K562 (cell line): ENCODE data around the gene CALD1. TPM values are rescaled to one million over a fixed set of nuclear protein-coding genes. Genes with fewer than 3 reads are reported as not detected.
A peak's percentile ranks its signal among the peaks of the same experiment; 100 is the strongest.

Experiments used
- ATF2 ChIP-seq: sonication (generic); formaldehyde crosslinking; IDR thresholded peaks from 2 replicates; pipeline ENCODE4 v1.8.1; 2022; ENCODE audit warnings: missing genetic modification reagents
- DACH1 ChIP-seq: fragments of 450-650 bp; IDR thresholded peaks from 2 replicates; pipeline ENCODE4 v1.6.1; 2018; ENCODE audit not compliant: partially characterized antibody
- GABPA ChIP-seq: fragments of 200-800 bp; sonication (Bioruptor generic); conservative IDR thresholded peaks from 2 replicates; pipeline ENCODE4 v1.6.1; 2016; ENCODE audit warnings: low read depth, missing genetic modification characterization, missing compliant biosample characterization
- L3MBTL2 ChIP-seq: fragments of 450-650 bp; IDR thresholded peaks from 2 replicates; pipeline ENCODE4 v1.6.1; 2016; ENCODE audit warnings: mild to moderate bottlenecking, moderate library complexity
- MCM7 ChIP-seq, 2 experiments: fragments of 450-650 bp; IDR thresholded peaks; 2 replicates each; pipeline ENCODE4 v1.6.1; 2016 to 2018
- PBX2 ChIP-seq, 2 experiments: IDR thresholded peaks in 1 of 2; conservative IDR thresholded peaks in 1 of 2; 2 replicates each; pipeline ENCODE4 v1.6.1; 2016; ENCODE audit warnings: low read depth in 2 of 2, mild to moderate bottlenecking in 1 of 2, missing compliant biosample characterization in 1 of 2, missing genetic modification characterization in 1 of 2, moderate library complexity in 1 of 2
- RAD21 ChIP-seq, 2 experiments: fragments of 250-450 bp in 1 of 2; fragments of 450-650 bp in 1 of 2; sonication (Bioruptor Pico) in 1 of 2; formaldehyde crosslinking in 1 of 2; IDR thresholded peaks in 1 of 2; conservative IDR thresholded peaks in 1 of 2; 2 replicates each; pipeline versions ENCODE4 v1.4.0 to v1.8.0; 2020 to 2022; ENCODE audit warnings: mild to moderate bottlenecking in 2 of 2, moderate library complexity in 1 of 2
- SMC3 ChIP-seq: conservative IDR thresholded peaks from 2 replicates; pipeline ENCODE4 v1.6.1; 2011; ENCODE audit warnings: low read depth, low read length, improper control_type of control experiment; ENCODE audit not compliant: insufficient read depth
- TAF1 ChIP-seq: IDR thresholded peaks from 2 replicates; pipeline ENCODE4 v1.6.1; 2011; ENCODE audit warnings: mild to moderate bottlenecking, low read length, moderate library complexity; ENCODE audit not compliant: insufficient read depth, control insufficient read depth, severe bottlenecking; ENCODE audit errors: extremely low read depth
- YY1 ChIP-seq, 3 experiments: IDR thresholded peaks; 2 replicates each; pipeline ENCODE4 v1.6.1; 2011; ENCODE audit warnings: low read length in 2 of 3, mild to moderate bottlenecking in 2 of 3, moderate library complexity in 2 of 3, borderline replicate concordance in 1 of 3, control low read depth in 1 of 3, low read depth in 1 of 3; ENCODE audit not compliant: insufficient read depth in 3 of 3, insufficient replicate concordance in 2 of 3, control insufficient read depth in 1 of 3, insufficient read length in 1 of 3; ENCODE audit errors: extremely low read depth in 1 of 3
- polyA plus RNA-seq, 8 experiments: library from polyadenylated mRNA; depleted of rRNA in 4 of 8; stranded (reverse) in 5 of 8; unstranded in 3 of 8; fragments of >200 nt; fragmentation: Nextera tagmentation in 2 of 8; fragmentation: Illumina TruSeq in 1 of 8; extraction: Ambion mirVana in 2 of 8; extraction: Trizol in 1 of 8; gene quantifications; 2 replicates each; pipeline versions ENCODE4 v1.2.1 to v1.2.3, GENCODE V29; 2011 to 2014; ENCODE audit warnings: inconsistent platforms in 1 of 8, missing spikeins in 1 of 8
- total RNA-seq, 7 experiments: library from RNA; depleted of rRNA in 6 of 7; stranded (reverse); fragments of >200 nt in 6 of 7; fragmentation: Illumina TruSeq in 2 of 7; extraction: Trizol in 2 of 7; gene quantifications; 2 replicates each; pipeline versions ENCODE4 v1.2.1 to v1.2.3, GENCODE V29; 2011 to 2021; ENCODE audit warnings: low replicate concordance in 1 of 7
- TF ChIP-seq, protein P1 (sequence below): fragments of 450-650 bp; IDR thresholded peaks from 2 replicates; pipeline ENCODE4 v1.6.1; 2017; ENCODE audit warnings: mild to moderate bottlenecking, moderate library complexity
- TF ChIP-seq, protein P2 (sequence below): fragments of 200-800 bp; sonication (Bioruptor generic); IDR thresholded peaks from 2 replicates; pipeline ENCODE4 v1.6.1; 2017; ENCODE audit warnings: missing genetic modification characterization, missing compliant biosample characterization

The CALD1 gene
- total and polyA plus RNA-seq, 9 of the 15 experiments (the other 6 are each of a cell fraction or from before 2014, with no cell fraction given): 0.40 TPM; not detected in 8

GRCh38 chr7:134943785-134944400 lies 164.5 kb downstream of the CALD1 start (continued):
- TF ChIP-seq, protein P1, sequence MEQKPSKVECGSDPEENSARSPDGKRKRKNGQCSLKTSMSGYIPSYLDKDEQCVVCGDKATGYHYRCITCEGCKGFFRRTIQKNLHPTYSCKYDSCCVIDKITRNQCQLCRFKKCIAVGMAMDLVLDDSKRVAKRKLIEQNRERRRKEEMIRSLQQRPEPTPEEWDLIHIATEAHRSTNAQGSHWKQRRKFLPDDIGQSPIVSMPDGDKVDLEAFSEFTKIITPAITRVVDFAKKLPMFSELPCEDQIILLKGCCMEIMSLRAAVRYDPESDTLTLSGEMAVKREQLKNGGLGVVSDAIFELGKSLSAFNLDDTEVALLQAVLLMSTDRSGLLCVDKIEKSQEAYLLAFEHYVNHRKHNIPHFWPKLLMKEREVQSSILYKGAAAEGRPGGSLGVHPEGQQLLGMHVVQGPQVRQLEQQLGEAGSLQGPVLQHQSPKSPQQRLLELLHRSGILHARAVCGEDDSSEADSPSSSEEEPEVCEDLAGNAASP: no peak
- TF ChIP-seq ATF2 (no peak), YY1 (IDR thresholded peaks at IDR 0.05; ENCODE audit: borderline replicate concordance in 1 of 3, control insufficient read depth in 1 of 3, extremely low read depth in 1 of 3, insufficient read depth in 3 of 3, insufficient read length in 1 of 3, insufficient replicate concordance in 2 of 3, low read depth in 1 of 3, low read length in 2 of 3) (peak in 1 of 3 experiments; percentile 33), L3MBTL2 (no peak), GABPA (tag) (0 out of 2 replicates have a peak, but pooled peaks have one; percentile 27), DACH1 (peak; percentile 95), SMC3 (peak; percentile 42), MCM7 (IDR thresholded peaks at IDR 0.05) (0 out of 4 replicates have a peak, but pooled peaks of 1 of the 2 experiments have one; percentile 60), RAD21 (CRISPR knock-in tag; conservative IDR thresholded peaks at IDR 0.05 in 1 of 2, IDR thresholded peaks at IDR 0.05 in 1 of 2) (peak; percentile 87), TAF1 (no peak), PBX2 (CRISPR knock-in tag; IDR thresholded peaks at IDR 0.05; ENCODE audit: low read depth) (no peak), PBX2 (tag; conservative IDR thresholded peaks at IDR 0.05; ENCODE audit: low read depth) (0 out of 2 replicates have a peak, but pooled peaks have one; percentile 7)
- TF ChIP-seq, protein P2, sequence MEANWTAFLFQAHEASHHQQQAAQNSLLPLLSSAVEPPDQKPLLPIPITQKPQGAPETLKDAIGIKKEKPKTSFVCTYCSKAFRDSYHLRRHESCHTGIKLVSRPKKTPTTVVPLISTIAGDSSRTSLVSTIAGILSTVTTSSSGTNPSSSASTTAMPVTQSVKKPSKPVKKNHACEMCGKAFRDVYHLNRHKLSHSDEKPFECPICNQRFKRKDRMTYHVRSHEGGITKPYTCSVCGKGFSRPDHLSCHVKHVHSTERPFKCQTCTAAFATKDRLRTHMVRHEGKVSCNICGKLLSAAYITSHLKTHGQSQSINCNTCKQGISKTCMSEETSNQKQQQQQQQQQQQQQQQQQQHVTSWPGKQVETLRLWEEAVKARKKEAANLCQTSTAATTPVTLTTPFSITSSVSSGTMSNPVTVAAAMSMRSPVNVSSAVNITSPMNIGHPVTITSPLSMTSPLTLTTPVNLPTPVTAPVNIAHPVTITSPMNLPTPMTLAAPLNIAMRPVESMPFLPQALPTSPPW: no peak
- TF ChIP-seq, all 486 proteins: peak for 11
